ENCODE data around the gene SORCS2.

GRCh38 chr4:7506572-7506971 is 314.2 kb downstream of the SORCS2 start:
- TF ChIP-seq CTCF (IDR thresholded peaks at IDR 0.05) (no peak), POLR2A (IDR thresholded peaks at IDR 0.05) (no peak)

All from Peyer's patch (tissue), 4 donors.